Measurements from ENCODE around the gene TAS2R60. TPM values are rescaled to one million over a fixed set of nuclear protein-coding genes. Genes with fewer than 3 reads are reported as not detected.
A peak's percentile ranks its signal among the peaks of the same experiment; 100 is the strongest.

TAS2R60 gene
- total and polyA plus RNA-seq, 9 of the 15 experiments (the other 6 are each of a cell fraction or from before 2014, with no cell fraction given), result 0.08 TPM; not detected in 8

GRCh38 chr7:143492043-143492471 is 48.8 kb downstream of the TAS2R60 start (continued):
- TF ChIP-seq, protein P1, sequence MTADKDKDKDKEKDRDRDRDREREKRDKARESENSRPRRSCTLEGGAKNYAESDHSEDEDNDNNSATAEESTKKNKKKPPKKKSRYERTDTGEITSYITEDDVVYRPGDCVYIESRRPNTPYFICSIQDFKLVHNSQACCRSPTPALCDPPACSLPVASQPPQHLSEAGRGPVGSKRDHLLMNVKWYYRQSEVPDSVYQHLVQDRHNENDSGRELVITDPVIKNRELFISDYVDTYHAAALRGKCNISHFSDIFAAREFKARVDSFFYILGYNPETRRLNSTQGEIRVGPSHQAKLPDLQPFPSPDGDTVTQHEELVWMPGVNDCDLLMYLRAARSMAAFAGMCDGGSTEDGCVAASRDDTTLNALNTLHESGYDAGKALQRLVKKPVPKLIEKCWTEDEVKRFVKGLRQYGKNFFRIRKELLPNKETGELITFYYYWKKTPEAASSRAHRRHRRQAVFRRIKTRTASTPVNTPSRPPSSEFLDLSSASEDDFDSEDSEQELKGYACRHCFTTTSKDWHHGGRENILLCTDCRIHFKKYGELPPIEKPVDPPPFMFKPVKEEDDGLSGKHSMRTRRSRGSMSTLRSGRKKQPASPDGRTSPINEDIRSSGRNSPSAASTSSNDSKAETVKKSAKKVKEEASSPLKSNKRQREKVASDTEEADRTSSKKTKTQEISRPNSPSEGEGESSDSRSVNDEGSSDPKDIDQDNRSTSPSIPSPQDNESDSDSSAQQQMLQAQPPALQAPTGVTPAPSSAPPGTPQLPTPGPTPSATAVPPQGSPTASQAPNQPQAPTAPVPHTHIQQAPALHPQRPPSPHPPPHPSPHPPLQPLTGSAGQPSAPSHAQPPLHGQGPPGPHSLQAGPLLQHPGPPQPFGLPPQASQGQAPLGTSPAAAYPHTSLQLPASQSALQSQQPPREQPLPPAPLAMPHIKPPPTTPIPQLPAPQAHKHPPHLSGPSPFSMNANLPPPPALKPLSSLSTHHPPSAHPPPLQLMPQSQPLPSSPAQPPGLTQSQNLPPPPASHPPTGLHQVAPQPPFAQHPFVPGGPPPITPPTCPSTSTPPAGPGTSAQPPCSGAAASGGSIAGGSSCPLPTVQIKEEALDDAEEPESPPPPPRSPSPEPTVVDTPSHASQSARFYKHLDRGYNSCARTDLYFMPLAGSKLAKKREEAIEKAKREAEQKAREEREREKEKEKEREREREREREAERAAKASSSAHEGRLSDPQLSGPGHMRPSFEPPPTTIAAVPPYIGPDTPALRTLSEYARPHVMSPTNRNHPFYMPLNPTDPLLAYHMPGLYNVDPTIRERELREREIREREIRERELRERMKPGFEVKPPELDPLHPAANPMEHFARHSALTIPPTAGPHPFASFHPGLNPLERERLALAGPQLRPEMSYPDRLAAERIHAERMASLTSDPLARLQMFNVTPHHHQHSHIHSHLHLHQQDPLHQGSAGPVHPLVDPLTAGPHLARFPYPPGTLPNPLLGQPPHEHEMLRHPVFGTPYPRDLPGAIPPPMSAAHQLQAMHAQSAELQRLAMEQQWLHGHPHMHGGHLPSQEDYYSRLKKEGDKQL (CRISPR knock-in tag; IDR thresholded peaks at IDR 0.05; ENCODE audit: borderline replicate concordance), result no peak
- TF ChIP-seq ZNF175 (CRISPR knock-in tag; IDR thresholded peaks at IDR 0.05; ENCODE audit: low read depth) (no peak), DACH1 (IDR thresholded peaks at IDR 0.05; ENCODE audit: partially characterized antibody) (peak; percentile 7), TSC22D4 (tag; IDR thresholded peaks at IDR 0.05) (no peak), TEAD4 (IDR thresholded peaks at IDR 0.05; ENCODE audit: low read length) (peak; percentile 65), TEAD4 (CRISPR knock-in tag; IDR thresholded peaks at IDR 0.05; ENCODE audit: borderline replicate concordance) (no peak), NRF1 (conservative IDR thresholded peaks at IDR 0.05 in 1 of 2, IDR thresholded peaks at IDR 0.05 in 1 of 2) (no peak), NUFIP1 (IDR thresholded peaks at IDR 0.05; ENCODE audit: partially characterized antibody) (no peak), E2F3 (CRISPR knock-in tag; IDR thresholded peaks at IDR 0.05) (no peak), ZBTB17 (CRISPR knock-in tag; IDR thresholded peaks at IDR 0.05) (no peak)
- TF ChIP-seq, protein P2, sequence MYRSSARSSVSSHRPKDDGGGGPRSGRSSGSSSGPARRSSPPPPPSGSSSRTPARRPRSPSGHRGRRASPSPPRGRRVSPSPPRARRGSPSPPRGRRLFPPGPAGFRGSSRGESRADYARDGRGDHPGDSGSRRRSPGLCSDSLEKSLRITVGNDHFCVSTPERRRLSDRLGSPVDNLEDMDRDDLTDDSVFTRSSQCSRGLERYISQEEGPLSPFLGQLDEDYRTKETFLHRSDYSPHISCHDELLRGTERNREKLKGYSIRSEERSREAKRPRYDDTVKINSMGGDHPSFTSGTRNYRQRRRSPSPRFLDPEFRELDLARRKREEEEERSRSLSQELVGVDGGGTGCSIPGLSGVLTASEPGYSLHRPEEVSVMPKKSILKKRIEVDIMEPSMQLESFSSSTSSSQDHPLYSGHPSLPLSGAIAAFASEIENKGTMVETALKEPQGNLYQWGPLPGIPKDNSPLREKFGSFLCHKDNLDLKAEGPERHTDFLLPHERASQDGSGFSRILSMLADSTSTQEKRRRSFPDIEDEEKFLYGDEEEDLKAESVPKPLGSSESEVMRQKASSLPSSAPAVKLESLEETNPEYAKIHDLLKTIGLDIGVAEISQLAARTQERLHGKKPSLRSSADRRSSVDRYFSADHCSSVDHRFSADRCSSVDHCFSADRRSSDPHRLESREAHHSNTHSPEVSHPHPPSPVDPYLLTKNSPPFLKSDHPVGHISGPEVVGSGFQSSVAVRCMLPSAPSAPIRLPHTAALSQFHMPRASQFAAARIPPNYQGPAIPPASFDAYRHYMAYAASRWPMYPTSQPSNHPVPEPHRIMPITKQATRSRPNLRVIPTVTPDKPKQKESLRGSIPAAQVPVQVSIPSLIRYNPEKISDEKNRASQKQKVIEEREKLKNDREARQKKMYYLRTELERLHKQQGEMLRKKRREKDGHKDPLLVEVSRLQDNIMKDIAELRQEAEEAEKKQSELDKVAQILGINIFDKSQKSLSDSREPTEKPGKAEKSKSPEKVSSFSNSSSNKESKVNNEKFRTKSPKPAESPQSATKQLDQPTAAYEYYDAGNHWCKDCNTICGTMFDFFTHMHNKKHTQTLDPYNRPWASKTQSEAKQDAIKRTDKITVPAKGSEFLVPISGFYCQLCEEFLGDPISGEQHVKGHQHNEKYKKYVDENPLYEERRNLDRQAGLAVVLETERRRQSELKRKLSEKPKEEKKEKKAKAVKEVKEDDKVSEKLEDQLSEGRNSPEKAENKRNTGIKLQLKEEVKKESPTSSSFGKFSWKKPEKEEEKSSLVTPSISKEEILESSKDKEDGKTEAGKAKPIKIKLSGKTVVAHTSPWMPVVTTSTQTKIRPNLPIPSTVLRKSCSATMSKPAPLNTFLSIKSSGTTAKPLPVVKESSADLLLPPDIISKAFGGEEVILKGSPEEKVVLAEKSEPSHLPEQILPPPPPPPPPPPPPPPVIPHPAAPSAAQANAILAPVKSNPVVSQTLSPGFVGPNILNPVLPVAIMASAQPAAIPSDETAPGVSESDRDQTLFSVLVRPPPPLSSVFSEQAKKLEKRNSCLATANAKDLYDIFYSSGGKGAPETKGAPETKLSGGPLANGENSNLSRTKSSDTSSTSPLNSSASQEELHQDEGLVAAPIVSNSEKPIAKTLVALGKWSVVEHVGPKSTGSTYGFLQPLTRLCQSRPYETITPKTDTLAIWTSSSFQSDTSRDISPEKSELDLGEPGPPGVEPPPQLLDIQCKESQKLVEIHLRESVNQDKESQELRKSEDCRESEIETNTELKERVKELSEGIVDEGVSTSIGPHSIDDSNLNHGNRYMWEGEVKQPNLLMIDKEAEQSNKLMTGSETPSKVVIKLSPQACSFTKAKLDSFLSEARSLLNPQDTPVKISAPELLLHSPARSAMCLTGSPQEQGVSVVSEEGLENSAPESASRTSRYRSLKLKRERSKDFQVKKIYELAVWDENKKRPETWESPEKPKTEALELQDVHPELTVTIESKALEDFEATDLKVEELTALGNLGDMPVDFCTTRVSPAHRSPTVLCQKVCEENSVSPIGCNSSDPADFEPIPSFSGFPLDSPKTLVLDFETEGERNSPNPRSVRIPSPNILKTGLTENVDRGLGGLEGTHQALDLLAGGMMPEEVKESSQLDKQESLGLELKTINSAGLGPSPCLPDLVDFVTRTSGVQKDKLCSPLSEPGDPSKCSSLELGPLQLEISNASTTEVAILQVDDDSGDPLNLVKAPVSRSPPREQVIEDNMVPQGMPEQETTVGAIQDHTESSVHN (IDR thresholded peaks at IDR 0.05; ENCODE audit: borderline replicate concordance in 1 of 2, low read depth in 1 of 2), result 0 out of 4 replicates have a peak, but pooled peaks of 1 of the 2 experiments have one; percentile 25
- TF ChIP-seq, protein P3, sequence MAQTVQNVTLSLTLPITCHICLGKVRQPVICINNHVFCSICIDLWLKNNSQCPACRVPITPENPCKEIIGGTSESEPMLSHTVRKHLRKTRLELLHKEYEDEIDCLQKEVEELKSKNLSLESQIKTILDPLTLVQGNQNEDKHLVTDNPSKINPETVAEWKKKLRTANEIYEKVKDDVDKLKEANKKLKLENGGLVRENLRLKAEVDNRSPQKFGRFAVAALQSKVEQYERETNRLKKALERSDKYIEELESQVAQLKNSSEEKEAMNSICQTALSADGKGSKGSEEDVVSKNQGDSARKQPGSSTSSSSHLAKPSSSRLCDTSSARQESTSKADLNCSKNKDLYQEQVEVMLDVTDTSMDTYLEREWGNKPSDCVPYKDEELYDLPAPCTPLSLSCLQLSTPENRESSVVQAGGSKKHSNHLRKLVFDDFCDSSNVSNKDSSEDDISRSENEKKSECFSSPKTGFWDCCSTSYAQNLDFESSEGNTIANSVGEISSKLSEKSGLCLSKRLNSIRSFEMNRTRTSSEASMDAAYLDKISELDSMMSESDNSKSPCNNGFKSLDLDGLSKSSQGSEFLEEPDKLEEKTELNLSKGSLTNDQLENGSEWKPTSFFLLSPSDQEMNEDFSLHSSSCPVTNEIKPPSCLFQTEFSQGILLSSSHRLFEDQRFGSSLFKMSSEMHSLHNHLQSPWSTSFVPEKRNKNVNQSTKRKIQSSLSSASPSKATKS (CRISPR knock-in tag; IDR thresholded peaks at IDR 0.05), result no peak
